COR-L47 (cell line): Measurements from ENCODE around the gene NOS1AP.

Experiments used
- DNase-seq: peaks from one replicate; lab custom pipeline; 2025; lab: John Stamatoyannopoulos, UW

The NOS1AP gene

GRCh38 chr1:162138112-162138511, 68.6 kb downstream of the NOS1AP start:
- DNase-seq: no peak

- DNase-seq: no peak
These were observed 69.2 kb downstream of the NOS1AP start for GRCh38 chr1:162138599-162139181.

GRCh38 chr1:162139211-162139610, 69.7 kb downstream of the NOS1AP start:
- no peak for DNase-seq

- no peak for DNase-seq
These were observed 72.0 kb downstream of the NOS1AP start for GRCh38 chr1:162141281-162142054.

- DNase-seq: no peak
These were observed 73.5 kb downstream of the NOS1AP start for GRCh38 chr1:162142968-162143367.

GRCh38 chr1:162144268-162144667, 74.8 kb downstream of the NOS1AP start:
- no peak for DNase-seq

- DNase-seq: no peak
These were observed 75.4 kb downstream of the NOS1AP start for GRCh38 chr1:162144853-162145252.

GRCh38 chr1:162145280-162145965, 75.9 kb downstream of the NOS1AP start:
- DNase-seq: peak; percentile 40

GRCh38 chr1:162145966-162146696, 76.6 kb downstream of the NOS1AP start:
- no peak for DNase-seq

GRCh38 chr1:162147760-162148159, 78.3 kb downstream of the NOS1AP start:
- no peak for DNase-seq

GRCh38 chr1:162150112-162150511, 80.6 kb downstream of the NOS1AP start:
- DNase-seq: no peak

- DNase-seq: no peak
These were observed 82.7 kb downstream of the NOS1AP start for GRCh38 chr1:162151900-162152829.

- DNase-seq: no peak
These were observed 83.9 kb downstream of the NOS1AP start for GRCh38 chr1:162153374-162153773.

- no peak for DNase-seq
These were observed 88.0 kb downstream of the NOS1AP start for GRCh38 chr1:162157469-162157868.

GRCh38 chr1:162158624-162159271, 89.3 kb downstream of the NOS1AP start:
- no peak for DNase-seq

- DNase-seq: peak; percentile 67
These were observed 90.0 kb downstream of the NOS1AP start for GRCh38 chr1:162159515-162159914.

- no peak for DNase-seq
These were observed 92.5 kb downstream of the NOS1AP start for GRCh38 chr1:162161916-162162550.

- DNase-seq: peak; percentile 55
These were observed 96.0 kb downstream of the NOS1AP start for GRCh38 chr1:162165528-162165927.

GRCh38 chr1:162166917-162167615, 97.6 kb downstream of the NOS1AP start:
- peak; percentile 28 for DNase-seq

GRCh38 chr1:162168261-162168660, 98.8 kb downstream of the NOS1AP start:
- DNase-seq: no peak
